Posterior vena cava (tissue), 2 donors: ENCODE results near the gene IFFO2. TPM values are rescaled to one million over a fixed set of nuclear protein-coding genes. Genes with fewer than 3 reads are reported as not detected.

ENCODE experiments used
- DNase-seq: peaks from one replicate; pipeline ENCODE4 v3.0.0-alpha.2; 2020; ENCODE audit warnings: low spot score
- intact Hi-C, 2 donors: fragments of 100-400 bp; cut with DNase I; formaldehyde crosslinking; loops; one replicate each; pipeline versions ENCODE4 v1.14.1 to v1.14.2; 2022 to 2023
- total RNA-seq, 2 donors: library from RNA; stranded (reverse); fragmentation: NEBNext Ultra II Directional; extraction: Animal tissue kit (Norgen Biotek cat#: 25700); gene quantifications; one replicate each; pipeline ENCODE4 v1.2.1, GENCODE V29; 2021
- donor health status: DM: yes; HTN: yes; CAD: no.
- donor health status: DM: yes; HTN: yes; CAD: no.

The IFFO2 gene
- total RNA-seq, 2 donors from 2014 or later: 12.1 to 12.2 TPM

DNA sequence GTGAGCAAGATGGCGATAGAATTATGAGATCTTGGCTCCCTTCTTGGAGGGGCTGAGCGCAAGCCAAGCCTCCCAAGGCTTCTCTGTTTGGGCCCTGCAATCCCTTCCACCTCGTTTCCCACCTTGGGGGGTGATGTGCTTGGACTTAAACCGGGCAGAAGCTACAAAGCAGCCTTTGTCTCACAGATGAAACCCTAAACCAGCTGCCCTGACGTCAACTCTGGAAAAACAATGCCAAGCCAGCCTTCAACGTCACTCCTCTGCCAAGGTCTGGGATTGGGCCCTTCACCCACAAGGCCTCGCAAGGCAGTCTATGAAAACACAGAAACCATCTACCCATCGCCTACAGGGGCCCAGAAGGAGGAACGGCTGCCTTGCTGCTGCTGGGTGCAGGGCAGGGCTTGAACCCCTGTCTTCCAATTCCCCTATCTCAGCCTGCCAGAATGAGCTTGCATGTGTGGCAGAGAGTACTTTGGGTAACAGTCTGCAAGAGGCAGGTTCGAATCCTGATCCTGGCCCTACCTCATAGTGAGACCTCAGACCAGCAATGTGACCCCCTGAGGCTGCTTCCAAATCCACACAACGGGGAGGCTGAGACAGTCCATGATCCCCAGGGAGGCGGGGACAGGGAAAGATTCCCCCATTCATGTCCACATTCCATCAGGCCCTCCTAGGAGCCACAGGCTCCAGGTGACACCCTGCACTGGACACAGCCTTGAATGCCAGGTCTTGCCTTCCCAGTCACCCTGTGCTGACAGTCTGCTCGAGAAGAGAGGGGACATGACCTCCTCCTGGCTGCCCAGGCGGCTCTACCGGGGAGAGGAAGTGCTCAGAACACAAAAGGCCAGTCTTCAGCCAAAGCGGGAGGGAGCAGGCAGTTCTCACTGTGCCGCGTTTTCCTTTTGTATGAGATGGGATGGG, 15.0 kb downstream of the IFFO2 start:
- intact Hi-C loops: loop anchor here in 1 of 2 donors (1.0 kb wide), 1 partner anchor 19 kb away; no protein-coding TSS in a partner anchor
- DNase-seq: no peak

DNA sequence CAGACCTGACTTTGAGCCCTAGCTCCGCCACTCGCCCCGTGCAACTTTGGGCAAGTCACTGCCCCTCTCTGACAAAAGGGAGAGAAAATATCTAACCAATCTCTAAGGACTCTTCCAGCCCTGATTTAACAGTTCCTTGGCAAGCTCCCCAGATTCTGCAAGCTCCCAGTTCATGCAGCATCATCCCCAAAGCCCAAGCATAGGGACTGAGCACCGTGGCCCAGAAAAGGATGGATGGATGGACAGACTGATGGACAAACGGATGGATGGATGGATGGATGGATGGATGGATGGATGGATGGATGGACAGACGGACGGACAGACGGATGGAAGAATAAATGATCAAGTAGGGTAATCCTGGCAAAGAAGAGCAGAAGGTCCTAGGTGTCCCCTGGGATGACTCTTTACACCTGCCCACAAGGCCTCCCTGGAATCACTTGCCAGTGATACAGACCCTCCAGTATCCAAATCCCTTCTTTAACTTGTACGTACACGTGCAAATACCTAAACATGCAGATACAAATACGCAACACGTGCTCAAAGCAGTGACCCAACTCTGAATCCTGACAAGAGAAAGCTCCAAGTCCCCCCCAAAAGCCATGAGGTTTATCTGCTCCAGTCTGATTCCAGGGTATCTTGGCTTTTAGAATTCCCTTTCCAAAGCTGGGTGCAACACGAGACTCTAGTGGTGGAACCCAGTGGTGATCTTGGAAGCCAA, 16.0 kb downstream of the IFFO2 start:
- no peak for DNase-seq
- intact Hi-C loops: no loop called here

DNA sequence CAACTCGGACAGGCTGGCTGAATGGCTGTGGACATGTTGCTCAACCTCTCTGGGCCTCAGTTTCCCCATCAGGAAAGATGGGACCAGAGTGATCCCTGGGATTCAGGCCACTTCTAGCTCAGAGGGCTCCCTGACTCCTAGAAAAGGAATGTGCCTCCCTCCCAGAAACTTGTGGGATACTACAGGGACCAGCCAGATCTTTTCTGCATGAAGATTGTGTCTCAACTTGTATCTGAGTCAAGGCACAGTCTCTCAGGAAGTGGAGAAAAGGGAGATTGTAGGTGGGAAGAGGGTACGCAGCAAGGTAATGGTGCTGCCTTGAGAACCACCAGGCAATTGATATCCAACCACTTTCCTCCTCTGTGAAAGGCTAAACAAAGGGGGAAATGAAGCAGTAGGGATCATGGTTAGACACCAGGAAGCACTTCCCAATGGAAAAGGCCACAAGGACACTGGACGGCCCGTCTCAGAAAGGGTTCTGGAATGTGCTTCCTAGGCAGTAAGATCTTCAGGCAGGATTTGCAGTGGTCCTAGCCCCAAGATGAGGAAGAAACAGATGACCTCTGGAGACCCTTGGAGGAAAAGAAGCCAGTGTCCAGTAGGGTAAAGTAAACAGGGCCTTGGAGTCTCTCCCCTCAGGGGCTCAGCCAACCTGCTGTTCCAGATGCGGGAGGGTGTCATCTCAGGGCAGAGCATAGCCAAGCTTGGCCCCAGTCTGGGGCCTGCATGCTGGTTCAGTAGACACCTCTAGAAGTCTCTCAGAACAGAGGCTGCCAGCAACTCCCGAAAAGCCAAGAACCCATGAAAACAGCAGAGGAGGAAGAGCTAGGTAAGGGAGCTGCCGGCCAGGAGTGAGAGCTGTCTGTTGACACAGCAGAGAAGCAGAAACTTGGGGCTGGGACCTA, 16.8 kb downstream of the IFFO2 start:
- DNase-seq: no peak
- intact Hi-C loops: no loop called here

DNA sequence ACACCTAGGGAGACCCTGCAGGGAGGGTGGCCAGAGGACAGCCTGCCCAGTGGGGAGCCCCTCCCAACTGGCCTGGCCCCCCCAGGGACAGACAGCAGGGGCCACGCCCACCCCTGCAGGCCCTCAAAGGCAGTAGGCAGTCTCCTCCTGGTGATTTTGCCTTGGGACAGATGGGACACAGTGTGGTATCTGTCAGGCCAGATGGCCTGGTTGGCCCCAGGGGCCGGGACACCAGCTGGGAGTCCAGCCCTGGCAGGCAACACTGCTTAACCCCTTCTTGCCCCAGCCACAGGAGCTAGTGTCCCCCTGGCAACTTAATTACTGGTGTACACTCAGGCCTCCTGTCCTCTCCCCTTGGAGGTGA, 17.8 kb downstream of the IFFO2 start:
- DNase-seq: no peak
- intact Hi-C loops: no loop called here

DNA sequence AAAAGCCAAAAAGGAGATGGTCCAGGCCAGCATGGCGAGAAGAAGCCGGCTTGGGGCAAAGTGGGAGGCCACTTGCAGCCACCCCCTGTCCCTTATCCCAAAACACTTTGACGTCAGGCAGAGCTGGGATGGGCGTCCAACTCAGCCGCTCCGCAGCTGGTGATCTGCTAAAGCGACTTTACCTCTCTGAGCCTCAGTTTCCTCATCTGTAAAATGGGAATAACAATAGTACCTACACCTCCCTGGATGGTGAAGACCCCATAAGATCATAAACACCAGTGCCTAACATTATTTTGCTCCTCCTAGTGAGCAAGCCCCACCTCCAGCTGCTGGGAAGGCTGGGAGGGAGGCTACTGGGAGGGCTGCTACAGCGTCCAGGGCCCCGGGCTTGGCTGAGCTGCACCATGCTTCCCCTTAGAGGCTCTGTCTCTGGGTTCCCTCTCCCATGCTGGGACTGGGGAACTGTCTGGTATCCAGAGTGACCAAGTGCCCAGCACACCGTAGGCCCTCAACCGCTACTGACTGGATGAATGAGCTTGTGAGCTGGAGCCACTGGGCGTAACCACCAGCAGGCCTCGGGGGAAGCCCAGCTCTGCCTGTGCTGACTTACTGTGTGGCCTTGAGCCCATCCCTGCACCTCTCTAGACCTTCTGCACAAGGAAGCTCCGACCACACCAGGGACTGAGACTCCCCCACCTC, 18.3 kb downstream of the IFFO2 start:
- no peak for DNase-seq
- intact Hi-C loops: no loop called here

DNA sequence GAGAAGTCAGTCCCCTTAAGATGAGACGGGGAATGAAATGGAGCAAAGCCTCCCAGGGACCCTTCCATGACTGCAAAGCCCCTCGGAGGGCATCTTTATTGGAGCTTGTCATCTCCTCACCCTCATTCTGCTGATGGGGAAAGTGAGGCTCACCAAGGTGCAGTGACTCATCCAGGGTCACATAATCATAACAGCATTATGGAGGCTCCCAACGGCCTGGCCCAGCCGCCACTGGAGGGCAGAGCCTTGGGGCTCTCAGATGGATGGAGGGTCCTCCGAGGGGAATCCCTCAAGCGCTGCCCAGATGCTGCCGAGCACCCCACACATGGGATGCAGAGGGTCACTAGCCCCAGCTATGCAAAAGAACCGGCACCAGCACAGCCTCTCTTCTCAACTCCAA, 18.9 kb downstream of the IFFO2 start:
- no peak for DNase-seq
- intact Hi-C loops: no loop called here

DNA sequence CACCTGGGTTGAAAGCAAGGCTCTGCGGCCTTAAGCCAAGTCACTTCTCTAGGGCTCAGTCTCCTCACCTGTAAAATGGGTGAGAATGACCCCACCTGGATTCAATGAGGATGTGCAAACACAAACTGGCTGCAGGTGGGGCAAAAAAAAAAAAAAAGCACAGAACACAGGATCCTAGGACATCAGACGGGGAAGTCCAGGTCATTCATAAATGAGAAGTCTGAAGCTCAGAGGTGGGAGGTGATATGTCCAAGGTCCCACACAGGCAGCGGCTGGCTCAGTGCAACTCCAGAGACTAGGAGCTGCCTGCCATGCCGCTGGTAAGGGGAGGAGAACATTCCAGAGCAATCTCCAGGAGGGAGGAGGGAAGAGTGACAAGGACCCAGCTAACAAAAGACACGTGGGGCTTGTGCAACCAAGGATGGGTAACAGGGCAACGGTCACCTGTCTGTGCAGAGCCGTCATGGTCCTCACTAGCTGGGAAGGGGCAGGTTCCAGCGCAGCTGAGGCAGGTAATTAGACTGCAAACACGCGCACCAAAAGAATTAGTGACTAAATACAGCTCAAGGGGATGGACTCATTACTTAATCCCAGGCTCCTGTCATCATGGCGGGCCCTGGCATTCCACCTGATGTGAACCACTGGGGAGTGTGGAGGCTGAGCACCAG, 19.5 kb downstream of the IFFO2 start:
- intact Hi-C loops: no loop called here

DNA sequence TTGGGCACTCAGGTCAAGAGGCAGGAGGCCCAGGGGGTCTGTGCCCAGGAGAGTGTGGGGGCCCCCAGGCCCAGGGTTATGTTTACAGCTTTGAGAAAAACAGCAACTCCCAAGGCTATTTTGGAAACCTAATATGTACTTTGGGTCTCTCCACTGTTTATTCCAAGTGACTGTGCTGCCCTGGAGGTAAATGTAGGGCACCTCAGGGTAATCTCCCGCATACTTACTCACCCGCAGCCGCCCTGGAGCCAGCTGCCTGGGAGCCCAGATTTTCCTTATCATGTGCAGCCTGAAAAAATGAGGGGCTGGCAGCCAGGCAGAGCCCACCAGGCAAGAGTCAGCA, 20.0 kb downstream of the IFFO2 start:
- DNase-seq: no peak
- intact Hi-C loops: no loop called here

More for the DNA sequence above, 19.5 kb downstream of the IFFO2 start:
- no peak for DNase-seq

DNA sequence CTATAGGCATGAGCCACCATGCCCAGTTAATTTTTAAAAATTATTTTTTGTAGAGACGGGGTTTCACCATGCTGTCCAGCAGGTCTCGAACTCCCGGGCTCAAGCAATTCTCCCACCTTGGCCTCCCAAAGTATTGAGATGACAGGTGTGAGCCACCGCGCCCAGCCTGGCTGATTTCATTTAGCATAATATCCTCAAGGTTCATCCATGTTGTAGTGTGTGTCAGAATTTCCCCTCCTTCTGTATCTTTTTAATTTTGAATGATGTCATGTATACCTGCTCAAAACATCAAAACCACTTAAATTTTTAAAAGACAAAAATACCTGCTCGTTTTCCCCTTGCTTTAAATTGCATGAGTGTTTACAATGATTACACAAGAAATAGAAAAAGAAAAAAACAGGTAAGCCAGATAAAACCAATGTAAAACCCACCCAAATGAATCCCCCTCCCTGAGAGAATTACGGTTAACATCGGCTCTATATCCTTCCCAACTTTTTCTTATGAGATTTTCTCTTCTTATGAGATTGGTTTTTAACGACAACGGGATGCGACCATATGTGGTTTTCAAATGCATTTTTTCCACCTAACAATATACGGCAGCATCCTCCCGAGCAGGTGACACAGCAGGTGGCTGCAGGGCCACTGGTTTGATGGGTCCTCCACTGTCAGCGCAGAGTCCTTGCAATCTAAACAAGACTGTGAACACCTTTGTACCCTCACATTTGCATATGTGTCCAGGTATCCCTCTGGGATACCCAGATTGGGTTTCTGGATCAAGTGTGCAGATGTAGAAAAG, 22.1 kb downstream of the IFFO2 start:
- intact Hi-C loops: no loop called here
- no peak for DNase-seq

DNA sequence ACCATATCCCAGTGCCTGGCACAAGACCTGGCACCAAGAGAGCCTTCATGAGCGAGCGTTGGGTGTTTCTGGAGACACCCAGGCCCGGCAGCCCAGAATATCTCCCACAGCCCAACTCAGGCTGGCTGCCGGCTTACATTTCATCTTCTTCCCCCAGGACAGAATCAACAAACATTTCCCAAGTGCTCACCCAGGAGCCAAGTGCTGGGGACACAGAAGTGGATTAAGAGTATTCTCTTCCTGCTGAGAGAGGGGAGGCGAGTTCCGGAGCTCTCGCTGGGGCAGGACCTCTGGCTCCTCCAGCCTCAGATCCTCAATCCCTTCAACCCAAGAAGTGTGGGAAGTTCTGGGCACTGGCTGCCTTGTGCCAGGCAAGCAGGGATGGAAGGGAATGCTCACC, 23.6 kb downstream of the IFFO2 start:
- DNase-seq: no peak
- intact Hi-C loops: no loop called here

DNA sequence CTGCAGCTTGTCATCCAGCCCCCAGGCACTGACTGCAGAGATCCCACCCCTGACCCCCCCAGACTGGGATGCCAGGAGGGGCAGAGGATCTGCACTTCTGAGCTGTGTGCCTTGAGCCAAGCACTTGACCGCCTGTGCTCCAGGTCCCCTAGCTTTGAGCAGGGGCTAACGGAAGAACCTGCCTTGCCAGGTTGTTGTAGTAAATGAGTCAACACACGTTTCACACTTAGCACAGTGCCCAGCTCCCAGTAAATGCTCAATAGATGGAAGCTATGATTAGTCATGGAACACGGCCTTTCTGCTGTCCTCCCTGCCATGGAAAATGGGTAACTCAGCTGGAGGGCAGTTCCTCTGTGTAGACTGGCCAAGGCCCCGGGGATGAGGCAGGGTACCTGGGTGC, 24.1 kb downstream of the IFFO2 start:
- intact Hi-C loops: no loop called here
- no peak for DNase-seq

DNA sequence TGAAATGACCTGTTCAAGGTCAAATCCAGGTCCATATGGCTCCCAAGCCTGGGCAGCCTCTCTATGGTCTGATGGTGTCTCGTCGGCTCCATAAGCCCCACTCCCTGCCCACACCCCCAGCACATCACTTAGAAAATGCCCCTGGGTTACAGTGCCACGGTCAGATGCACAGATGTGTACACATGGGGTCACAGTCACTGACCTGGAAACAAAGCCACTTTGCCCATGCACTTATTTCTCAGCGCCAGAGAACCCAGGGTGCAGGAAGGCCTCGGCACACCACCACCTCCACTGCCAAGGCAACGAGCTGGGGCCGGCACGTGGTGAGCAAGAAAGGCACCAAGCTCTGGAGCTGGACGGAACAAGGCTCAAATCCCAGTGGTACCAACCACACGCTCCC, 24.7 kb downstream of the IFFO2 start:
- intact Hi-C loops: no loop called here
- DNase-seq: no peak

DNA sequence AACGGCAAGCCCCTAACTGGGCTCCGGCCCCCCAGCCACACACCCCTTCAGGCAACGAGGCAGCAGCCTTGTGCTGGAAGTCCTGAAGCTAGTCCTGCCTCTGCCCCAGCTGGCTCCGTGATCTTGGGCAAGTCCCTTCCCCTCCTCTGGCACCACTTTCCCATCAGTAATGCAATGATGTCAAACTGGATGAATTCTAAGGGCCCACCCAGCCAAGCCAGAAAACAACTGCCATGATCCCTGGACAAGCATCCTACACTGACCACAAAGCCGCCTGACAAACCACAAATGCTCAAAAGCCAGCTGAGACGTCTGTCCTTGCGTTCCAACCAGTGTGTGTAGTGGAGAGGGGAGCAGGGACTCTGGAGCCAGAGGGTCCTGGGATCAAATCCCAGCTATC, 26.8 kb downstream of the IFFO2 start:
- no peak for DNase-seq
- intact Hi-C loops: no loop called here

DNA sequence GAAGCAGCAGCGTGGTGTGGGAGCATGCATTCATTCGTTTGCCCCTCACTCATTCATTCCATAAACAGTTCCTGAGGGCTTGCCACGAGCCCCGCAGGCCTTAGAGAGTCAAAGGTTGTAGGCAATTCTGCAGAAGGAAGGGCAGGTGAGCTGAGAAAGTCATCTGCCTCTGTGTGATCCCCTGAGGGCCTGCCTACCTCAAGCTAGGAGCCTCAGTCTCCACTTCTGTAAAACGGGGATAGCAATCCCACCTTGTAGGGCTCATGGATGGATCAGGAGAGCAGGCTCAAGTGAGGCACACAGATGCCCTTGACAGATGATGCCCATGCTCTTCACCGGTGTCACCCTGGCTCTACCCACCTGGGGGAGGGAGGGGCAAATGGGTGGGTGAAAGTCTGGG, 27.5 kb downstream of the IFFO2 start:
- intact Hi-C loops: no loop called here
- DNase-seq: no peak

DNA sequence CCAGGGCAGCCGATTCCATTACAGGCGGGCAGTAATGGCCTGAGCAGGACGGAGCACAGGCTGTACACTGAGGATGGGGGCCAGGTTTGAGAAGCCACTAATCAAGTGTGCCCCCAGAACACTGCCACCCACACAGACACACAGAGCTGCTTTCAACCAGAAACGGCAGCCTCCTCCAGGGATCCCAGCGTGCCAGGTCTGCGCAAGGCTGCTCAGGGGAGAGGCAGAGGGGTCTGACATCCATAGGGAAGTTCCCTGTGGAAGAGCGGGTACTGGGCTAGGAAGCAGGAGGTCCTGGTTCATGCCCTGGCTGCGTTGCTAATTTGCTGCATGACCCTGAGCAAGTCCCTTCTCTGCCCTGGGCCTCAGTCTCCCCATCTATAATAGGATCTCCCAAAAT, 28.1 kb downstream of the IFFO2 start:
- intact Hi-C loops: no loop called here

DNA sequence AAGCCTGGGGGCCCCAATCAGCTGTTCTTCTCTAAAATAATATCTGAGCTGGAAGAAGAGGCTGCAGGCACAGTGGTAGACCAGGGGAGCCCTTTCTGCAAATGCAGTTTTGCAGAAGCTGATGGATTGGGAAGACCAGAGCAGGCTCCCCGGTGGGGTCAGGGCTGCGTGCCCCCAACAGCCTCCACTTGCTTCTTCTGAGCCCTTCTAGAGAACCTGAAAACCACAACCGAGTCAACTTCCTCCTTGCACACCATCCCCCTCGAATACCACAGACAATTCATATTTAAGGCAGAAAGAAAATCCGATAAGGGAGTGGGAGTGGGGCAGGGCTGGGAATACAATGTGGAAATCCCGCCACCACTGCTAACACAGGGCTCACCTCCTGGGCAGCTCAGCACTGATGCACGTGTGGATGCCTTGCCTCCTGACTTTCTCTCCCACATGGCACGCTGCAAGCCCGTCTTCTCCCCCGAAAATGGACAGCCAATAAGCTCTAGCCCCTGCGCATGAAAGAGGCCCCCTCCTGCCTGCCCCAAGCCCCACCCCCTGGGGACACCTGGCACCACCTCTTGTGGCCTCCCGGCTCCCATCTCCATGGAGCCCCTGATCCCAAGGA, 28.7 kb downstream of the IFFO2 start:
- no peak for DNase-seq
- intact Hi-C loops: no loop called here

More for the DNA sequence above, 28.1 kb downstream of the IFFO2 start:
- no peak for DNase-seq

DNA sequence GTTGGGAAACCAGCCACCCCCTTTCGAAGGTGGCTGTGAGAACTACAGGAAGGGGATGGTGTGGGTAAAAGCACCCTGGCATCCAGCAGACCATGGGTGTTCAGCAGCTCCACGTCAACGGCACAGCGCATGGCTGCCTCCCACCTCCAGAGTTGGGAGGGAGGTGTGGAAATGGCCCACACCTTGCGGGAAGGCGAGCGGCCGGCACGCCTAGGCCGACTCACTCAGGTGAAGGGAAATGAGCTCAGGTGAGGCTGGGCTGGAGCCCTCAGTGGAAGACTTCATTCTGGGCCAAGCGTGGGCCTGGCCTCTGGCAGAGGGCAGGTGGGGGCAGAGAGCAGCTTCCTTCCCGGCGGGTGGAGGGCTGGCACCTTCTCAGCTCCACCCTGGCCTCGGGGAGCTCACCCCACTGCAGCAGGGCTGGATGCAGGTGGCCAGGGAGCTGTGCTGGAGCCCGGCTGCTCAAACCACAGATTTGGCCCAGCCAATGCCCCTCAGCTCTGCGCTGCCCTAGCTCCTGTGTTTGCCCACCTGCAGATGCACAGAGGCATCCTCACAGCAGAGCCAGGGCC, 29.3 kb downstream of the IFFO2 start:
- intact Hi-C loops: no loop called here

More for the DNA sequence above, 29.3 kb downstream of the IFFO2 start:
- DNase-seq: no peak
